Memory B cell (primary cell): ENCODE measurements around the gene PPP1R18.
"Not testable (repeated sequence)": the region's sequence is repeated elsewhere in the genome, so short reads cannot be mapped to it uniquely, and the experiment has no call there.

Experiments used
- ATAC-seq: fragments of 150-1000 bp; cut with Tn5 transposase; 2 replicates; pipeline ENCODE4 v1.10.0; 2021; ENCODE audit warnings: low read depth, mild to moderate bottlenecking, moderate library complexity
- DNase-seq, 2 donors: peaks; one replicate each; pipeline ENCODE4 v3.0.0; 2022; ENCODE audit warnings: low spot score in 2 of 2
- H3K27ac Mint-ChIP-seq: one replicate; pipeline ENCODE4 v1.8.0; 2022; ENCODE audit warnings: mild to moderate bottlenecking, moderate library complexity, mixed read lengths
- H3K27me3 Mint-ChIP-seq: one replicate; pipeline ENCODE4 v1.8.0; 2022; ENCODE audit warnings: mixed read lengths
- H3K36me3 Mint-ChIP-seq: one replicate; pipeline ENCODE4 v1.8.0; 2022; ENCODE audit warnings: mild to moderate bottlenecking, mixed read lengths
- H3K4me1 Mint-ChIP-seq: one replicate; pipeline ENCODE4 v1.8.0; 2022; ENCODE audit warnings: mixed read lengths
- H3K4me3 Mint-ChIP-seq: one replicate; pipeline ENCODE4 v1.8.0; 2022; ENCODE audit warnings: mild to moderate bottlenecking, moderate library complexity, mixed read lengths
- H3K9me3 Mint-ChIP-seq: one replicate; pipeline ENCODE4 v1.8.0; 2022; ENCODE audit warnings: mixed read lengths

PPP1R18 gene

GRCh38 chr6:30722280-30723112 lies 36.1 kb upstream of the PPP1R18 start:
- DNase-seq: peak; percentile 88 to 96
- H3K4me1 Mint-ChIP-seq: peaks cover 33% of the 10 kb centered on the region

DNA sequence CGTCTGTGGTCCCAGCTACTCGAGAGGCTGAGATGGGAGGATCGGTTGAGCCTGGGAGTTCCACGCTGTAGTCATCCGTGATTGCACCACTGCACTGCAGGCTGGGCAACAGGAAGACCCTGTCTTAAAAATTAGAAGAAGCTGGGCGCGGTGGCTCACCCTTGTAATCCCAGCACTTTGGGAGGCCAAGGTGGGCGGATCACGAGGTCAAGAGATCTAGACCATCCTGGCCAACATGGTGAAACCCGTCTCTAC lies 35.5 kb upstream of the PPP1R18 start:
- peak overlapping the region; percentile 90 for H3K27ac Mint-ChIP-seq
- not testable (repeated sequence) for DNase-seq, H3K27me3 Mint-ChIP-seq, H3K9me3 Mint-ChIP-seq, ATAC-seq
- peaks cover 33% of the 10 kb centered on the region for H3K4me1 Mint-ChIP-seq
- H3K36me3 Mint-ChIP-seq: peaks cover 17% of the 10 kb centered on the region
- H3K4me3 Mint-ChIP-seq: peak overlapping the region; percentile 96

More at GRCh38 chr6:30722280-30723112, 36.1 kb upstream of the PPP1R18 start:
- Mint-ChIP-seq H3K27ac (peak overlapping the region; percentile 90), H3K36me3 (peaks cover 17% of the 10 kb centered on the region), H3K4me3 (peak overlapping the region; percentile 96), H3K27me3 (no peaks in the 10 kb centered on the region), H3K9me3 (no peaks in the 10 kb centered on the region)
- ATAC-seq: no peak

GRCh38 chr6:30721198-30722024 lies 35.0 kb upstream of the PPP1R18 start:
- no peaks in the 10 kb centered on the region for H3K27me3 Mint-ChIP-seq
- H3K27ac Mint-ChIP-seq: peak overlapping the region; percentile 90
- peaks cover 17% of the 10 kb centered on the region for H3K36me3 Mint-ChIP-seq
- peak overlapping the region; percentile 96 for H3K4me3 Mint-ChIP-seq
- H3K4me1 Mint-ChIP-seq: peaks cover 35% of the 10 kb centered on the region
- no peaks in the 10 kb centered on the region for H3K9me3 Mint-ChIP-seq
- ATAC-seq: peak; percentile 43
- DNase-seq: peak; percentile 90 to 96

DNA sequence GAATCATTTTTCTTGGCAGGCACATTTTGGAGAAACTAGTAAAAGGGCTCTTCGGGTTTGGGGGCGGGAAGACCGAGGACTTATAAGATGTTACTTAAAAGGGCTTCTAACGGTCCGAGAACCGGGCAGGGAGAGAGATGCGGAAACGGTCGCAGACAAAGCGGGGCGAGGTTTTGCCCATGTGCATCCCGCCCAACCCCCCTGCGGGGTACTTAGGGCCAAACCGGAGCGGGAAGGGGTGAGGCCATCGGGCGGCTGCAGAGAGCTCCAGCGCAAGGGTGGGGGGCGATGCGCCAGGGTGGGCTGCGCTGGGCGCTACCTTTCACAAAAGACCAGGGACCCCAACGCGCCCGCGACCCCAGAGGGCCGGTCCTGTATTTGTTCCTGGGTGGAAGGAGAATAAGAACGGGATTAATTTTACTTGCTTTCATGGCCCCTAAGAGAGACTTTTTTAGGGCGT lies 34.3 kb upstream of the PPP1R18 start:
- ATAC-seq (no peak), DNase-seq (peak; percentile 53 to 61)
- peaks cover 40% of the 10 kb centered on the region for H3K4me1 Mint-ChIP-seq
- H3K9me3 Mint-ChIP-seq: no peaks in the 10 kb centered on the region
- H3K27me3 Mint-ChIP-seq: no peaks in the 10 kb centered on the region
- H3K27ac Mint-ChIP-seq: peak overlapping the region; percentile 90
- peaks cover 17% of the 10 kb centered on the region for H3K36me3 Mint-ChIP-seq
- H3K4me3 Mint-ChIP-seq: peak overlapping the region; percentile 96

DNA sequence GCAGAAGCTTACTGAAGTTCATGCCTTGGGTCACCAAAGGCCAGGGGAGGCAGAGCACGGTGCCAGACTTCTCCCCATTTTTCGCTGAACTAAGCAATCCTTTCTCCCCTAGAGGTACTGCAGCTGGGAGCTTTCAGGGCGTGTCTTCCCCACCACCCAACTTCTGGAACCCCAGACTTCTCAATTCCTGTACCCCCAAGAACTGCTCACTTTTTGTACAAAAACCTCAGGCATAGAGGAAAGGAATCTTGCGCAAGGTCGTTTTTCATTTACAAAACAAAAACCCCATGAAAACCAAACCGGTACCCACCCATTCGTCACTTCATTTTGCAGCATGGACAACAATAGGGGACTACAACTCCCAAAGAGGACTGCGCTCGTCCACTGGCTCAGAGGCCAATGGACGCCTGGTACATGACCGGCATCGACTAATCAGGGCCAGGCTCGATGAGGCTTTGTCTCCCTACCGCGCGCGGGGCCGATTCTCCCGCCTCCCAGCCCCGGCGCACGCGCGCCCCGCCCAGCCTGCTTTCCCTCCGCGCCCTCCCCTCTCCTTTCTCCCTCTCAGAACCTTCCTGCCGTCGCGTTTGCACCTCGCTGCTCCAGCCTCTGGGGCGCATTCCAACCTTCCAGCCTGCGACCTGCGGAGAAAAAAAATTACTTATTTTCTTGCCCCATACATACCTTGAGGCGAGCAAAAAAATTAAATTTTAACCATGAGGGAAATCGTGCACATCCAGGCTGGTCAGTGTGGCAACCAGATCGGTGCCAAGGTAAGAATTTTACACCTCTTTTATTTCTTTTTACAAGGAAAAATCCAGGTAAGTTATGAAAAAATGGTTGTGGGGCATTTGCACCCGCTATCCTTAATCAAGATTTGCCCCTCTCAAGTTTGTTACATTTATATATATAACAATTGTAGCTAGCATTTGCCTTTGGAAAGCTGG lies 33.6 kb upstream of the PPP1R18 start, which contains the start of gene TUBB:
Gene TUBB, plus strand, starts transcription at position 562 of the 947 bp plus-strand sequence. Its CDS starts 155 bp downstream, at position 717.
- Mint-ChIP-seq H3K27me3 (no peaks in the 10 kb centered on the region), H3K4me1 (peaks cover 37% of the 10 kb centered on the region), H3K36me3 (peaks cover 14% of the 10 kb centered on the region), H3K4me3 (peak within 1 kb of the TSS; percentile 96), H3K9me3 (no peaks in the 10 kb centered on the region), H3K27ac (peak within 1 kb of the TSS; percentile 90)
- DNase-seq (peak; percentile 80 to 88), ATAC-seq (peak; percentile 53)

DNA sequence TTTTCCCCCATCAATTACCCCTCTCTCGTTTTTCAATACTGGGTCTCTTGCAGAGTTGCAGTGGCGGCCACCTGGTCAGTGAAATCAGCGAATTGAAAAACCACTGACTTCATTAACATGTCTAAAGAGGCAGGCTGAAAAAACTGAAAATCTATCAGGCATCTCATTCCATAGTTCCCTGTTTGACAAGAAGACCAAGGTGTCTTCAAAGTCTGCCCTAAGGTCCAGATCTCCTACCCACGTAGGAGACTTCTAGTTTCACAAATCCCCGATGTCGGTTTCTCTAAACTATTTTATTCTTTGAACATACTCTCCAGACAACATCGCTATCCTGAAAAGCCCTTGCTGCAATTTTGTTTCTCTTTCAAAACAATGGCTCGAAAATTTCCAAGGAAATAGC lies 32.9 kb upstream of the PPP1R18 start:
- Mint-ChIP-seq H3K36me3 (peaks cover 16% of the 10 kb centered on the region), H3K4me1 (peaks cover 31% of the 10 kb centered on the region)
- DNase-seq: no peak

GRCh38 chr6:30717845-30718720 lies 31.6 kb upstream of the PPP1R18 start:
- DNase-seq, H3K9me3 Mint-ChIP-seq, H3K27me3 Mint-ChIP-seq, ATAC-seq: not testable (repeated sequence)
- H3K4me3 Mint-ChIP-seq: peak overlapping the region; percentile 92
- H3K36me3 Mint-ChIP-seq: peaks cover 17% of the 10 kb centered on the region
- H3K27ac Mint-ChIP-seq: peak overlapping the region; percentile 92
- H3K4me1 Mint-ChIP-seq: peaks cover 27% of the 10 kb centered on the region

More for the DNA sequence above, 32.9 kb upstream of the PPP1R18 start:
- peak overlapping the region; percentile 90 for H3K27ac Mint-ChIP-seq
- peak overlapping the region; percentile 96 for H3K4me3 Mint-ChIP-seq
- H3K9me3 Mint-ChIP-seq: no peaks in the 10 kb centered on the region
- ATAC-seq: no peak
- no peaks in the 10 kb centered on the region for H3K27me3 Mint-ChIP-seq

DNA sequence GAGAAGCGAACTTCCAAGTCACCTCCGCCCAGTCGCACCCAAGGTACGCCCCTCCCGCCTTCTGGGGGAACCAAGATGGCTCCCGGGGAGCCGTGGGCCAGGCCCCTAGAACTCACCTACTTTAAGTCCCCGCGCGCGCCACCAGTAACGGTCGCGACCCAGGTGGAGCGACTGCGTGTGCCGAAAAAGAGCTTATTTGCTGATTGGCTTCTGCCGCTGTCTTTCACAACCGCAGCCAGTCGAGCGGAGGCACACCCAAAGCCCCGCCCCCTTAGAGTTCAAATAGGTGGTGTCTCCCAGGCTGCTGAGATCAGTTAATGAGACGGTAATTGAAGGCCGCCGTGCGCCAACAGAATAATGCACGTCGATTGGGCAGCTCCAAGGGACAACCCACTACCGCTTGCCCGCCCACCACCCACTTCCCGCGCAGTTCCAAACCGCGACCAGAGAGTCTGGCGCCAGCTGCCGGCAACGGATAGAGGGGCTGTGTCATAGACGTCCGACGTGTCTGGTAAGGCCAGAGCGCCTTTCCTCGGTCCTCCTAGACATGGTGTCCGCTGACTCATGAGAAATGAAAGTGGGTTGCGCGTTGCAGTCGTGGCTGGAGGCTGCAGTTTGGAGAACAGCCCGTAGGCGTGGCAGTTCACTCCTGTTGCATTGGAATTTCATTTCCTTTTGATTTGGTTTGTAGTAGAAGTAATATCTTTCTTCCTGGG lies 30.8 kb upstream of the PPP1R18 start, which contains the start of gene MDC1:
Gene MDC1, minus strand, starts transcription at position 153 of the 716 bp plus-strand sequence. CDS start 2,106 bp downstream, outside the sequence.
- H3K27ac Mint-ChIP-seq: peak within 1 kb of the TSS; percentile 92
- H3K4me1 Mint-ChIP-seq: peaks cover 26% of the 10 kb centered on the region
- no peaks in the 10 kb centered on the region for H3K9me3 Mint-ChIP-seq
- H3K27me3 Mint-ChIP-seq: no peaks in the 10 kb centered on the region
- peak within 1 kb of the TSS; percentile 92 for H3K4me3 Mint-ChIP-seq
- ATAC-seq: peak; percentile 71
- peaks cover 22% of the 10 kb centered on the region for H3K36me3 Mint-ChIP-seq
- DNase-seq: peak; percentile 87 to 97

GRCh38 chr6:30716879-30717128 lies 30.4 kb upstream of the PPP1R18 start:
- DNase-seq (no peak), ATAC-seq (no peak)
- Mint-ChIP-seq H3K4me1 (peaks cover 26% of the 10 kb centered on the region), H3K4me3 (peak overlapping the region; percentile 92), H3K9me3 (no peaks in the 10 kb centered on the region), H3K36me3 (peaks cover 27% of the 10 kb centered on the region), H3K27me3 (no peaks in the 10 kb centered on the region), H3K27ac (peak overlapping the region; percentile 92)

DNA sequence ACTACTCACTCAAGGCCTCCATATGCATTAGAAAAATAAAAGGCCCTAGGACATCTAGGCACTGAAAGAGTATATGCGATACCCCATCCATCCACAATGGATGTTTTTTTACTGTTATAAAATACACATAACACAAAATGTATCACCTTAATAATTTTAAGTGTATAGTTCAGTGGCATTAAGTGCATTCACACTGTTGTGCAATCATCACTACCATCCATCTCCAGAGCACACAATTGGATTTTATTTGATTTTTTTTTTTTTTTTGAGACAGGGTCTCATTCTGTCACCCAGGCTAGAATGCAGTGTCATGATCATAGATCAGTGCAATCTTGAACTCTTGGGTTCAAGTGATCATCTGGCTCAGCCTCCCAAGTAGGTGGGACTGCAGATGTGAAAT lies 27.8 kb upstream of the PPP1R18 start:
- ATAC-seq (no peak), DNase-seq (no peak)
- Mint-ChIP-seq H3K36me3 (peaks cover 31% of the 10 kb centered on the region), H3K27me3 (no peaks in the 10 kb centered on the region), H3K4me3 (no peak overlapping the region), H3K9me3 (no peaks in the 10 kb centered on the region), H3K4me1 (peaks cover 23% of the 10 kb centered on the region), H3K27ac (no peak overlapping the region)

GRCh38 chr6:30712441-30712945 lies 26.0 kb upstream of the PPP1R18 start:
- peaks cover 27% of the 10 kb centered on the region for H3K4me1 Mint-ChIP-seq
- no peak overlapping the region for H3K4me3 Mint-ChIP-seq
- DNase-seq (no peak), ATAC-seq (no peak)
- H3K27ac Mint-ChIP-seq: peak overlapping the region; percentile 54
- no peaks in the 10 kb centered on the region for H3K27me3 Mint-ChIP-seq
- H3K36me3 Mint-ChIP-seq: peaks cover 40% of the 10 kb centered on the region
- H3K9me3 Mint-ChIP-seq: no peaks in the 10 kb centered on the region

DNA sequence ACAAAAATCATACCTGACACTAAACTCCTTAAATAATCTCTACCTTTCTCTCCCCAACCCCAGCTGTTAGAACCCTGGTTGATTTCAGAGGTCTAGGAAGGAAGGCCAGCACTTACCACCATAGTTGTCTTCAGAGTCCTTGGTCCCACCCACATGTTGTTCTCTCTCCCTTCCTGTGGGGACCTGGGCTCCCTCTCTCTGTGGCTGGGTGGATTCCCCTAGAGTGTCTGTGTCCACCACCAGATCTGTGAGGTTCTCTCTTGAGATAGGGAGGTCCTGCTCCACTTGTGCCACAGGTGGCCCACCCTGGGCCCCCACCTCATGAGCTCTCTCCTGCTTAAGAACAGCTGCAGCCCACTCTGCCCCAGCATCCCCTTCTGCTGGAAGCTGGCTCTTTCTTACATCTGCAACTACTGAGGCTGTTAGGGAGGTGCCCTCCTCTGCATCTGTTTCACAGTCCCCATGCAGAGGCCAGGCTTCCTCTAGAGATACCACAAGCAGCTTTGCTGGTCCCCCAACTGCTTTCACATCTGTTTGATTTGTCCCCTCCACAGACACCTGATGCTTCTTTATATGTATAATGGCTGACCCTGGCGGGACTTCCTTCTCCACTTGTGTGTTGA lies 25.4 kb upstream of the PPP1R18 start:
- Mint-ChIP-seq H3K27me3 (no peaks in the 10 kb centered on the region), H3K4me1 (peaks cover 26% of the 10 kb centered on the region), H3K9me3 (no peaks in the 10 kb centered on the region), H3K36me3 (peaks cover 44% of the 10 kb centered on the region), H3K4me3 (no peak overlapping the region), H3K27ac (no peak overlapping the region)
- no peak for DNase-seq
- ATAC-seq: no peak
